Hepatic stellate cell (primary cell): ENCODE data around the gene APPL2.

Experiments
- DNase-seq: peaks from one replicate; pipeline ENCODE4 v3.0.0; 2011; ENCODE audit warnings: low spot score

APPL2 gene, protein sequence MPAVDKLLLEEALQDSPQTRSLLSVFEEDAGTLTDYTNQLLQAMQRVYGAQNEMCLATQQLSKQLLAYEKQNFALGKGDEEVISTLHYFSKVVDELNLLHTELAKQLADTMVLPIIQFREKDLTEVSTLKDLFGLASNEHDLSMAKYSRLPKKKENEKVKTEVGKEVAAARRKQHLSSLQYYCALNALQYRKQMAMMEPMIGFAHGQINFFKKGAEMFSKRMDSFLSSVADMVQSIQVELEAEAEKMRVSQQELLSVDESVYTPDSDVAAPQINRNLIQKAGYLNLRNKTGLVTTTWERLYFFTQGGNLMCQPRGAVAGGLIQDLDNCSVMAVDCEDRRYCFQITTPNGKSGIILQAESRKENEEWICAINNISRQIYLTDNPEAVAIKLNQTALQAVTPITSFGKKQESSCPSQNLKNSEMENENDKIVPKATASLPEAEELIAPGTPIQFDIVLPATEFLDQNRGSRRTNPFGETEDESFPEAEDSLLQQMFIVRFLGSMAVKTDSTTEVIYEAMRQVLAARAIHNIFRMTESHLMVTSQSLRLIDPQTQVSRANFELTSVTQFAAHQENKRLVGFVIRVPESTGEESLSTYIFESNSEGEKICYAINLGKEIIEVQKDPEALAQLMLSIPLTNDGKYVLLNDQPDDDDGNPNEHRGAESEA

DNA sequence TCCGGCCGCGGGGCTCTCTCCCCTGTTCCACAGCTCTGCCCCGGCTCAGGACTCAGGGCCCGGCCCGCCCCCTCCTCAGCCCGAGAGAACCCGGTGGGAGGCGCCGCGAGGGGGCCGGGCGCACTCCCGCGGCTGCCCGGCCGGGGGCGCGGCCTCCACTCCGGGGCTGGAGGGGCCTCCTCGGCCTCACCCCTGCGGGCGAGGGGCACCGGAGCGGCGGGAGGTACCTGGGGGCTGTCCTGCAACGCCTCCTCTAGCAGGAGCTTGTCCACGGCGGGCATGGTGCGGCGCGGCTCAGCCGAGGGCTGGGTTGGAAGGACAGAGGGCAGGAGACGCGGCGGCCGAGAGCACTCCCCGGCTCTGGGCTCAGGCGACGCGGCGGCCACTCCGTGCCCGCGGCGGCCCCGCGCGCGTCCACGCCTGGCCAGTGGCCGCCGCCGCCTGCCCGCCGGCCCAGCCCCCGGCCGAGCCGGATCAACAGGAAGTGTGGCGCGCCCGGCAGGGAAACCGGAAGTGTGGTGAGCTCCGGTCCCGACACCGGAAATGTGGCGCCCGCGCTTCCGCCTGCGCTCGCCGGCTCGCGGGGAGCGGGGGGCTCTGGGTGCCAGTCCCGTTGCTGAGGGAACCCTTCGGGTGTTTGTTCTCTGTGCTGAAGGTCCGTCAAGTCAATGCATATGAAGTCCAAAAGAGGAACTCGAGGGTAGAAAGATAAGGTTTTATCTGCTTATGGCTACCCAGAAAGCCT is at the start of gene APPL2:
Gene APPL2 (minus strand): TSS at position 443 of the 745 bp plus-strand sequence. CDS start 162 bp downstream, at position 281.
- peak; percentile 92 for DNase-seq

DNA sequence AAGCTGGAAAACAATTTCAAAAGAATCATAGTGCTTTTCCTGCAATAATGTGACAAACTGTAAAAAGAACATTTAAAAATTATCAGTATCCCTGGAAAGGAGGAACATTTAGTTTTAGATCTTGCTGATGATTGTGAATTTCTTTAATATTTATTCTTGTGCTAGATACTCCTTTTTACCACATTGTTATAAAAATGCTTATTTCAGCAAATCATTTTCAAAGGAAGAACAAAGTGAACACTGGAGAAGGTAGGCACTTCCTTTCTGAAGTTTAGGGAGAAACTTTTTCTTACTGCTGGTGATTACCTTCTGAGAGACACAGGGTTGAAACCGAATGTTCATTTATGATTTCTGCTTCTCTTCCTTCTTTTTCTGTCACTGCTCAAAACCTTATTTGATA is 49.4 kb upstream of the APPL2 start:
- no peak for DNase-seq

DNA sequence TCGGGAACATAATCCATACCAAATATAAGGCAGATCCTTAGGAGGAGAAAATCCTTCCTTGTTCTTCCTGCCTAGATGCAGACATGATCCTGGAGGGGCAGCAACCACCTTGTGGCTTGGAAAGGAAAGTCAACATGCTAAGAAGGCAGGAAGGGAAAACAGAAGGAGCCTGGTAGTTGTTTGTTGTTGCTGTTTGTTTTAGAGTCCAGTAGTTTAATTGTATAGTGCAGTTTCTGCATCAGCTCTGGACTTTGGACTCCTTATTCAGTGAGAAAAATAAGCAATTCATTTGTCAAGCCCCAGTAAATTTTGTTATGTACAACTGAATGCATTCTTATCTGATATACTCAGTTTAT is 45.7 kb upstream of the APPL2 start:
- no peak for DNase-seq

DNA sequence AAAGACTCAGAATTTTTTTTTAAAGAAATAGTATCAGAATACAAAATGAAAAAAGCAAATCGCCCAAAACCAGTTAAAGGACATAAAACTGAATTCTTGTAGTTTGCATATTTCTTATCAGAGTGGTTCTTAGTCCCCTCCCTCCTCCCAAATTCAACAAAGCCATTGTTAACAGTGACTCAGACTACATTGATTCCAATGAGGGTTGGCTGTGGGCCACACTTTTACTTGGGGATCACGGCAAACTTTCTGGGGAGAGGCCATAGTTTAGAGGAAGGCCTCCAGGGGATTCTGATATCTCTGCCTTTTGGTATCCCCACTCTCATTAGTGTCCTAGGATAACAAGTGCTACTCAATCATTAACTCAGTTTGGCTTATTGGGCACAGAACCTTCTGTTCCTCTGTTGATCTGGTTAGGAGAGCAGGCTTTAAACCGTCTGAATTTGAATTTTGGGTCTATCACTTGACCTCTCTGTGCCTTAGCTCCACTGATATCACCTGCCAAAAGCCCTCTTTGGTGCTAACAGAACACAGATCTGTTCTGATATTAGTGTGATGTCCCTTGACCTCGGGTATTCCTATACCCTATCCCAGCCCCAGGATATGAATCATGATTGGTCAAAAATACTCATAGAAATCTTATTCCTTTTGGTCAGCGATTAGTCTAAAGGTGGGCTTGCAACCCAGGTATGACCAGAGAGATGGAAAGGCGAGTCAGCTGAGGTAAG is 45.2 kb upstream of the APPL2 start:
- DNase-seq = no peak

DNA sequence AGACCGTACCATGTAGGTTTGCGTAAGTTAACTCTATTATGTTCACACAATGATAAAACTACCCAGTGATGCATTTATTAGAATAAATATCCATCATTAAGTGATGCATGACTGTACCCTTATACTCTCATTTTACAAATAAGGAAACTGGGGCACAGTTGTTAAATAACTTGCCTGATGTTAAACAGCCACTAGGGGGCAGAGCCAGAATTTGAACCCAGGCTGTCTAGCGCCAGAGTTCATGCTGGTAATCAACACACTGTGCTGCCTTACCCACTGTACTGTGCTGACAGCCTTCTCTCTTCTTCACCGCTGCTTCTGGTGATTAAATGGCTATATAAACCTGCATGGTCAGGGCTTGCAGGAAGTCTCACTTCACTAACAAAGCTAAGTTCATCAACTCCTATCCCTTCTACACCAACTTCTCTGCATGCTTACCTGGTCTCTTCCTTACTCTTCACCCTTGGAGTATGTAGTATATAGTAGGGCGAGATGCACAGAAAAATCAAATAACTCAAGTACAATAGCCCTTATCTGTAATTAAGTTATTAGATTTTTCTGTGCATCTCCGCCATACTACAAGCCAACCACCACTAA is 43.6 kb upstream of the APPL2 start:
- no peak for DNase-seq

DNA sequence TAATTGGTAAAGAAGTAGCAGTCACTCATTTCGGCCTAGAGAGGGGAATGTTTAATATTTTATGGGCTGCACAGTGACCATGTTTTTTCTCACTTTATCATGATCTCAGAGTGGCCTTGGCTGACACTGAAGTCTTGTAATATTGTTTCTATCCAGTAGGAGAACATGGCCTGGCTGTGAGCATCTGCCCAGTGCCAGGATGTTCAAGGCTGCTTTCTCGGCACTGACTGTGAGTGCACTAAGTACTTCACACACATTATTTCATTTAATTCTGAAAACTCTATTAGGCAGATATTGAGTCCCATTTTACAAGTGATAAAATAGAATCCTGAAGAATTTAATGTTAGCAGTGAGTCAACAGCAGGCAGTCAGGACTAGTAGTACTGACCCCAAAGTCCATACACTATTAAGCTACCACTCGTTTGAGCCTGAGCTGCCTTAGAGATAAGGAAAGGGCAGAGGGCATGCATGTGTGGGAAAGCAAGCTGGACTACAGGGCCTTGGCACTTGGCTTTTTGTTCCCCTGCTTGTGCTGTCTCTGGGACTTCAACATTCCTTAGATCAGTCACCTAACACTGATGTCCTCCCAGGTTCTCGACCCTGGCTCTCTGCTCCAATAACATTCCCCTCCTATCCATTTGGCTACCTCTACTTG is 42.2 kb upstream of the APPL2 start:
- DNase-seq = peak; percentile 20

DNA sequence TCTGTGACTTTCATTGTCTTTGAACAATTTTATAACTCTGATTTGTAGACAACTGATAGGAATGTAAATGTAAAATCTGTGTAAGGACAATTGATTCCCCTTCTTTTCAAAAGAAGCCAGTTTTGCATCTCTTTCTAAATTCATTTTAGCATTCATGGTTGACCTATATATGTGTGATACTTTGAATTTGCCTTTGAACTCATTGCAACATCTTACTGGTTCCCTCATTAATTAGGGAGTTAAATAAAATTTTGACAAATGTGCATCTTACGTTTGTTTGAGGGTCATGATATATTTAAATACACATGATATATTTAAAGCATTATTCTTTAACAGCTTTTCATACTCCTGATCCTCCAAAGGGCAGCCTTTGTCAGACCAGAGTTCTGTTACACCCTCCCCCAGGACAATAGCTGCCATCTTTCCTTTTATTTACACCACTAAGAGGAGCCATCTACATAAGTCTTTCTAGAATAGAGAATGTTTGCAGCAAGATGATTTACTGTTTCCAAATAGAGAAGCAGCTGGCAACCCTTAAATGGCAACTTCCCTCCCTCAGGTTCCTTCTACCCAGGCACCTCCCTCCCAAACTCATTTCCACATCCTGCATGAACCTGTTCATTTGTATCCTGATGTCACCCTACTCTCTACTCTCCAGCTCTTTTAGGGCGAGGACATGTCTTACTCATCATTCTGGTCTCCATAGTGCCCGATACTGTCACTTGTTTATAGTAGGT is 40.2 kb upstream of the APPL2 start:
- no peak for DNase-seq

DNA sequence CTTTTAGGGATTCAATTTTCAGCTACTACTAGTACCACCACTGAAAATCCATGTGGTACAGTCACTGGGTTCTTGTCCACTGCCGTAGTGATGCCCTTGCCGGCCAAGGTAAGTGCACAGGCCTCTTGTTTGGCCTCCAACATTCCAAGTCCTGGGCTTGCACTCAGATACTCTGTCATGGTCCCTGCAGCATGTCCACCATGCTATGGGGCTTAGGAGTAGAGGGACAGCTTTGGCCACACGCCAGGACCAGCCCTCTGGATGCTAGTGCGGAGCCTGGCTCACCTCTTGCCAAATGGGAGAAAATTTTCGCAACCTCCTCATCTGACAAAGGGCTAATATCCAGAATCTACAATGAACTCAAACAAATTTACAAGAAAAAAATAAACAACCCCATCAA is 38.6 kb upstream of the APPL2 start:
- no peak for DNase-seq

DNA sequence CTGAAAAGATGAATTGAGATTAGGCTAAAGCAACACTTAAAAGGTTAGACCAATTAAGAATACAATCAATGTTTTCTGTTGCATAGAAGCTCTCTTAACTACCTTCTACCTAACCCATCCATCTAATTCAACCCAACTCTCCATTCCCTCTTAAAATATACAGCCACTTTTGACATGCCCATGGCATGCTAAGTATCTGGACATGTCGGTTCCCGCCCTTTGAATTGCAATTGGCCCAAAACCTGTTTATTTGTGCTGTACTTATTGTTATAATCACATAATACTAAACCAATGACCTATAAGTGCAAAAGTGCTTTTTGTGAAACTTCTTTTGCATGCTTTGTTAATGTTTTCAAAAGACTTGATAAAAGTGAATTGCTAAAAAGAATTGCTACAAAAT is 37.6 kb upstream of the APPL2 start:
- no peak for DNase-seq

DNA sequence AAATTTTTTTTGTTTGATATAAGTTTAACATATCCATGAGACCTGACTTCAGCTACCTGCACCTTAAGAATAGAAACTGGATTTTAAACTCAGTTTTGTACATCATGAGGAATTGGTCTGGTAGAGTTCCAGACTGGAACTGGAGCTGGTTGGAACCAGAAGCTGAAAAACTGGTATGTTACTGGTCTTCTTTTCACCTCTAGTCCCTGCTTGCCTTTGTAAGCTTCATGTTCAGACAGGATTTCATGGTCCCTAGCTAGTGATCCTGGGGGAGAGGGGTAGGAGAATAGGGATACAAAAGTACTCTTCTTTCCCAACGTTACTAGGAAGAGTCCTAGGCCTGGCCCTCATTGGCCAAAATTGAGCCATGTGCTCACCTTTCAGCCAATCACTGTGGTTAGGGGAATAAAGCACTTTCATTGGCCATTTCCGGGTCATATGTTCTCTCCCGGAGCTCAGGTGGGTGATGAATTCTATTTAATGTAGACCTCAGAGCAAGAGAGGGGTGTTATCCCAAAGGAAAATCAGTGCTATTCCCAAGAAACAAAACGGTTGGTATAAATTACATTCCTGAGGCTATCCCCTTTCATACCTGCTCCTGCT is 36.9 kb upstream of the APPL2 start:
- no peak for DNase-seq

DNA sequence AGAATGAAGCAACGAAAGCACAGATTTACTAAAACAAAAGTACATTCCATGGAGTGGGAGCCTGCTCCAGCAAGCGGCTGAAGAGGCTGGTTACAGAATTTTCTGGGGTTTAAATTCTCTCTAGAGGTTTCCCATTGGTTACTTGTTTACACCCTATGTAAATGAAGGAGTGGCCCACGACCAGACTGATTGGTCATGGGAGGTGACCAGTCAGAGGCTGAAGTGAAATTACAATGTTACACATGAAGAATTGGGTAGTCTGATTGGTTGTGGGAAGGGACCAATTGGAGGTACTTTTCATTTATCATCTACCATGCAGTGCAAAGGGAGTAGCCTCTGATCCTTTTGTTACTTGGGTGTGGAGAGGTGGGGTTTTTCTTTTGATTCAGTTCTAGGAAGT is 36.2 kb upstream of the APPL2 start:
- no peak for DNase-seq

DNA sequence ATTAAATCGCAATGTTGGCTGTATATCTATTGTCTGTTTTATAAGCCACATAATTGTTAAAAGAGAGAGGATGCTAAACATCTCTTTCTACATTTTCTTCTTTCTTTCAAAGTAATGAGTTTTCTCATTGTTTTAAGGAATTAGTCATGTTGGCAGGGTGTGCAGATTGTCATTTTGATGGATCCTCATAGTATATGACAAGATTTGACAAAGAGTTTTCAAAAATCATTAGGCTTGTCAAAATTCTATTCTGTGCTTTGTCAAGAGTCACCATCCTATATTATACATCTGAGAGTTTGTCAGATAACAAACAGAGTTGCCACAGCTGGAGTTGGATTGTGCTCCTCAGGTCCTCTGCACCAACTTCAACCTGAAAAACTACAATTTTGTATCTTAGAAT is 35.4 kb upstream of the APPL2 start:
- no peak for DNase-seq

DNA sequence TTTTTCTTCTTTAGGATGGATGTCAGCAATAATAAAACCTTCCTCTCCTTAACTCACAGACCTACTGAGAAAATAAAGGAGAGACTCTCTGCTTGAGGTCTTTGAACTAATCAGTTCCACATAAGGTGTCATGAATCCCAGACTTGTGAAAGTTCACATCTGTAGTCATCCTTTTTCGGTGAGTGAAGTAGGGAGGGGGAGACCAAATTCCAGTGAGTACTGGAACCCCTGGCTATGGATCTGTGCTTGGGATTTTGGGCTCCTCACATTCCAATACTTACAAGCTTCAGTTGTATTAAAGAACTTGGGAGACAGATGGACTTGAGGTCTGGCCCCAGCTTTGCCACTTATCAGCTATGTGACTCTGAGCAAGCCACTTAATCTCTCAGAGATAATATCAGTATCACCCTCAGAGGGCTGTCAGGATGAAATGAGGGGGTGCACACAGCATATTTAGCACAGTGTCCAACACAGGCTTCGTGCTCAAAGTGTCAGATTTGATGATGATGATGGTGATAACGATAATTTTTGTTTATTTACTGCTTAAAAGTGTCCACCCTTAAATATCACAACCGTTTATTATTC is 34.8 kb upstream of the APPL2 start:
- no peak for DNase-seq

DNA sequence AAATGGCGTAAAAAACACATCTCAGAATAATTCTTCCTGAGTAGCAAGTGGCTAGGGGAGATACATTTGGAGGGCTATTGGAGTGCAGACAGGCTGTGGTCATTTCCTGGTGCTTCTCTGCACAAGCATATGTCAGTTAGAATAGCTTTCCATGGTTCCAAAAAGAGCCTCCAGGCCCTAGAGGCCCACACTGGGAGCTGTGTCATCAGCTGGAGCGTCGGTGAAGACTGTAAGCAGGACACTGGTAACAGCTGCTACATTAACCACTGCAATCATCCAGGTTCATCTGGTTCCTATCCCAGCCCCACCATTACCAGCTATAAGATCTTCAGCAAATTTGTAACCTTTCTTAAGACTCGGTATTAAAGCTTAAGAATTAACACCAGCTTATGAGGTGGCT is 31.7 kb upstream of the APPL2 start:
- DNase-seq = no peak

DNA sequence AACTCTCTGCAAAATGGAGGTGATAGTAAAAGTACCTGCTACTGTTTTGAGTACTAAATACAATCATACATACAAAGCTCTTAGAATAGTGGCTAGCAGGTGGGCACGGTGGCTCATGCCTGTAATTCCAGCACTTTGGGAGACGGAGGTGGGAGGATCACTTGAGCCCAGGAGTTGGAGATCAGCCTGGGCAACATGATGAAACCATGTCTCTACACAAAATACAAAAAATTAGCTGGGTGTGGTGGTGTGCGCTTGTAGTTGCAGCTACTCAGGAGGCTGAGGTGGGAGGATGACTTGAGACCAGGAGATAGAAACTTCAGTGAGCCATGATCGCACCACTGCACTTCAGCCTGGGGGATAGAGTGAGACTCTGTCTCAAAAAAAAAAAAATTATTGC is 28.8 kb upstream of the APPL2 start:
- no peak for DNase-seq

DNA sequence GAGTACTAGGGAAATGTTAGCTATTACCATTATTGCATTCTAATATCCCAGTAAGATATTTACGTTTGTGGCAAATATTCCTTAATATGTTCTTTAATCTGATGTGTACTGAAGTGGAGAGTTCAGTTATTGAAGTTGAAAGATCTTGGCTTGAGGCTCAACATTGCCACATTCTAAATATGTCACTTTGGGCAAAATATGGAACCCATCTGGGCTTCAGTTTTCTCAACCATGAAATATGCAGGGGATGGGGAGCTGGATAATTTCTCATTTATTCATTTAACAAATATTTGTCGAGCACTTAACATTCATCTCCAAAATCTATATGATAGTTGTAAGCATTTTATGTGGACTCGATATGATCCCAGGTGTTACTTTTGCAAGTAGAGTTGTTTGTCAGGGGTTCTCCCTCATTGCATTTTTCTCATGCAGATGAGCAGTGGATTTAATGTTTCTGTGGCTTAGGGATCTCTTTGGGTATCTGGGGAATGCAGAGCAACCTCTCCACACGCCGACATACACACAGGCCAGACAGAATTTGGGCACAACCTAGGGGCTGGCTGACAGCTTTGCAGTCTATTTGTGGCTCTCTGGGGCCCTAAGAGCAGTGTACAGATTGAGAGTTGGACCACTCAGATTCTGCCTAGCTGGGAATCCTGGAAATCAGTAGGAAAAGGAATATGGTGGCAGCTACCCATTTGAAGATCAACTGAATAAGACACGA is 26.6 kb upstream of the APPL2 start:
- no peak for DNase-seq

DNA sequence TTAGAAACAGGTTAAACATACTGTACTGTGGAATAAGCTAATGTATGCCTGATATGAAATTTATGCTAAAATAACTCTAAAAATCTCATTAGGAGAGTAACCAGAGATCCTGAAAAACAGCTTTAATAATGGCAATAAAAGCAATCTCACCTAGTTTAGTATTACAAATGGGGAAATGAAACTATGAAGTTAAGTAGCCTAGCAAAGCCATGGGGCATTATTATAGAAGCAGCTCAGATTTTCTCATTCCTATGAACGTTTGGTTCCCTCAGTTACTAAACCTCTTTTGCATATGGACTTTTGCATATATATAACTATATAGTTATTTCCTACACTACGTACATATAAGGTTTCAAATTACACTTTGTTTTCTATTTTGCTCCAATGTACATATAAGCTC is 25.0 kb upstream of the APPL2 start:
- DNase-seq = no peak

DNA sequence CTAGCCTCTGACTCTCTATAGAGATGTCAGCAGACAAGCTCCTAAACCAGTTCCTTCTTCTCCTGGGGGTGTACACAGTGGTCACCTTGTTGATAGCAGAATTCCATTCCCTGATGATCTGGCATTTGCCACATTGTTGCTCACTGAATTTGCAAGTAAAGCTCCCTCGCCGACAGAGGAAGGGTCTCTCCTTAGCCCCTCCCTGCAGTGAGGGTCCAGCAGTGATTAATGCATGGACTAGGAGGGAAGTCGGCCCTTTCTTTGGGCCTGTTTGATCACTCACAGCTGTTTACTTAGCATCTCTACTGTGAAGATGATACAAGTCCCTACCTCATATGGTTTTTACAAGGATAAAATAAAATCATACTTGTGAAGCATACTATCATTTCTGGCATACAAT is 23.3 kb upstream of the APPL2 start:
- no peak for DNase-seq

DNA sequence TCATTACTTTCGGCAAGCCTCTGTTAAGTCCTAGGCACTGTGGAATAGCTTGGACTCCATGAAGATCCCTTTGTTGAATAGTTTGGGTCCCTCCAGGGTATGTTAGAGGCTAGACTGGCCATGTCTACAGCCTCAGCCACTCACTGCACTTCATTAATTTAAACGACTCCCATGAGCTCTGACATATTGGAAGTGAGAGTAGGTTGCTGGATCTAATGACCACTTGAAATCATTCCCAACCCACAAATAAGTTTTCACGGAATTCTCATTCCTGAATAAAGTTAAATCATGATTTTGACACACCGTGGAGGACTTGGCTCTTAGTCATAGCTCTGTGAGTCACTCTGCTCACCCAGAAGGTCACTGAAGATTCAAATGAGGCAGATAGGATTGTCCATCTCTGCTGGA is 21.4 kb upstream of the APPL2 start:
- peak; percentile 39 for DNase-seq
